ENCODE data around the gene CNNM2.
"Not testable (repeated sequence)": the region's sequence is repeated elsewhere in the genome, so short reads cannot be mapped to it uniquely, and the experiment has no call there.

Gene CNNM2

DNA sequence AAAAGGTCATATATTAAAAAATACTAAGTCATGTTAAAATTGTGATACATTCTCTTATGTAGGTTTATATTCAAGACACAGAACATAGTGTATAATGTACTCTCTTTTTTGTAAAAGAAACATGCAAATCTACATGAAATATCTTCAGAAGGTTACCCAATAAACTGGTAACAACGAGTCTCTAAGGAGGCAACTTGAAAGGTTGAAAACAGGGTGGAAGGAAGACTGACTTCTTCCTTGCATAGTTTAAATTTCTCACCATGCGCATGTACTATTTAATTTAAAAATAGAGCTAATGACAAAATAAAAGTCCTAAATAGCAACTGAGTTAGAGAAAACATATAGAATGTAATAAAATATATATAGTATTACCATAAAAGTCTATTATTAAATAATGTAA, 142.5 kb downstream of the CNNM2 start:
- no peak for DNase-seq (ENCODE audit: low read depth)
- TF ChIP-seq, protein P1, sequence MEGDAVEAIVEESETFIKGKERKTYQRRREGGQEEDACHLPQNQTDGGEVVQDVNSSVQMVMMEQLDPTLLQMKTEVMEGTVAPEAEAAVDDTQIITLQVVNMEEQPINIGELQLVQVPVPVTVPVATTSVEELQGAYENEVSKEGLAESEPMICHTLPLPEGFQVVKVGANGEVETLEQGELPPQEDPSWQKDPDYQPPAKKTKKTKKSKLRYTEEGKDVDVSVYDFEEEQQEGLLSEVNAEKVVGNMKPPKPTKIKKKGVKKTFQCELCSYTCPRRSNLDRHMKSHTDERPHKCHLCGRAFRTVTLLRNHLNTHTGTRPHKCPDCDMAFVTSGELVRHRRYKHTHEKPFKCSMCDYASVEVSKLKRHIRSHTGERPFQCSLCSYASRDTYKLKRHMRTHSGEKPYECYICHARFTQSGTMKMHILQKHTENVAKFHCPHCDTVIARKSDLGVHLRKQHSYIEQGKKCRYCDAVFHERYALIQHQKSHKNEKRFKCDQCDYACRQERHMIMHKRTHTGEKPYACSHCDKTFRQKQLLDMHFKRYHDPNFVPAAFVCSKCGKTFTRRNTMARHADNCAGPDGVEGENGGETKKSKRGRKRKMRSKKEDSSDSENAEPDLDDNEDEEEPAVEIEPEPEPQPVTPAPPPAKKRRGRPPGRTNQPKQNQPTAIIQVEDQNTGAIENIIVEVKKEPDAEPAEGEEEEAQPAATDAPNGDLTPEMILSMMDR (IDR thresholded peaks at IDR 0.05; ENCODE audit: control insufficient read depth, extremely low read depth, insufficient read depth), result no peak
- no peak overlapping the region for H3K4me3 ChIP-seq (ENCODE audit: low read depth, low read length)

DNA sequence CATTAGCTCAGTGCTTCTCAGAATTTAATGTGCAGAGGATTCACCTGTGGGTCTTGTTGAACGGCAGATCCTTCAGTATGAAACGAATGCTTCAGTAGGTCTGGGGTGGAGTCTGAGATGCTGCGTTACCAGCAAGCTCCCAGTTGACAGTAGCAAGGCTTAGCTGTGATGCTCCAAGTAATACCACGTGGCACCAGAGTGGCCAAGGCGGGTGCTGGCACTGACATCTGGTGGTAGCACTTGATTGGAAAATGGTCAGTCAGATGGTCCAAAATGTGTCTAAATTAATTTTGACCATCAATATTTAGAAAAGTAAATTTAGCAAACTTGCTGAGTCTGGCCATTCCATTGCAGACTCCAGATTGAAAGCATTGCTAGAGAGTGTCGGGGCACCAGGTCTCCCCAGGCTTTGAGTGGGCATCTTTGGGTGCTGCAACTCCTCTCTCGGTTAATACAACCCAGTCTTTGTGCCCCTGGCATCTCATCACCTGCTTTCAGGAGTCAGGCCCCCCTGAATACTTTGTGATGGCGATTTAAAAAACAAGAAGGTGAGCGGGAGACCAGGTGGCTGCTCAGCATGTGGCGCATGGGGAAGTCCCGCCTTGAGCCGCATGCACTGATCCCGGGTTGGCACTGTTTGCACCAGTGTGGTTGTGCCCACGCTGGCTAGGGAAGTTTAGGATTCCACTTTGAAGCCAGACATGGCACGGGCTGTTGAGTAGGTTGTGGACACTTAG, 144.9 kb downstream of the CNNM2 start:
- TF ChIP-seq, protein P1 (IDR thresholded peaks at IDR 0.05; ENCODE audit: control insufficient read depth, extremely low read depth, insufficient read depth), result peak; percentile 57
- no peak overlapping the region for H3K4me3 ChIP-seq (ENCODE audit: low read depth, low read length)
- peak; percentile 8 for DNase-seq (ENCODE audit: low read depth)

DNA sequence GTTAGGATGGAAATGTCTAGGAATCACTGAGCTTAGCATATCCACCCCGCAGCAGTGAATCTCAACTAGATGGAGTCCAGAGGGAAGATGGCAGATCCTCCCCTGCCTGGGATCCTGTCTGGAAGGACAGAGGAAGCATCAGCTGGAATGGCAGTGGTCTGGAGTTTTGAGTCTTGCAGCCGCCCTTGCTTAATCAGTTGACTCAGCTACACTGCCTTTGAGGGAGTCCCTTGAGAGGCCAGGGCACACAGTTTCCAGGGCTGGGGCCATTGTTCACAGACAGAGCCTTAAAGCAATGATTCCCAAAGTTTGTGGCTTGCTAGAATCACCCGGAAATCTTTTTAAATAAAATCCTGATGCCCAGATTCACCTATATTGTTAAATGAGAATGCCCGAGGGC, 146.9 kb downstream of the CNNM2 start:
- TF ChIP-seq, protein P1 (IDR thresholded peaks at IDR 0.05; ENCODE audit: control insufficient read depth, extremely low read depth, insufficient read depth), result no peak
- H3K4me3 ChIP-seq (ENCODE audit: low read depth, low read length), result no peak overlapping the region
- DNase-seq (ENCODE audit: low read depth), result no peak

DNA sequence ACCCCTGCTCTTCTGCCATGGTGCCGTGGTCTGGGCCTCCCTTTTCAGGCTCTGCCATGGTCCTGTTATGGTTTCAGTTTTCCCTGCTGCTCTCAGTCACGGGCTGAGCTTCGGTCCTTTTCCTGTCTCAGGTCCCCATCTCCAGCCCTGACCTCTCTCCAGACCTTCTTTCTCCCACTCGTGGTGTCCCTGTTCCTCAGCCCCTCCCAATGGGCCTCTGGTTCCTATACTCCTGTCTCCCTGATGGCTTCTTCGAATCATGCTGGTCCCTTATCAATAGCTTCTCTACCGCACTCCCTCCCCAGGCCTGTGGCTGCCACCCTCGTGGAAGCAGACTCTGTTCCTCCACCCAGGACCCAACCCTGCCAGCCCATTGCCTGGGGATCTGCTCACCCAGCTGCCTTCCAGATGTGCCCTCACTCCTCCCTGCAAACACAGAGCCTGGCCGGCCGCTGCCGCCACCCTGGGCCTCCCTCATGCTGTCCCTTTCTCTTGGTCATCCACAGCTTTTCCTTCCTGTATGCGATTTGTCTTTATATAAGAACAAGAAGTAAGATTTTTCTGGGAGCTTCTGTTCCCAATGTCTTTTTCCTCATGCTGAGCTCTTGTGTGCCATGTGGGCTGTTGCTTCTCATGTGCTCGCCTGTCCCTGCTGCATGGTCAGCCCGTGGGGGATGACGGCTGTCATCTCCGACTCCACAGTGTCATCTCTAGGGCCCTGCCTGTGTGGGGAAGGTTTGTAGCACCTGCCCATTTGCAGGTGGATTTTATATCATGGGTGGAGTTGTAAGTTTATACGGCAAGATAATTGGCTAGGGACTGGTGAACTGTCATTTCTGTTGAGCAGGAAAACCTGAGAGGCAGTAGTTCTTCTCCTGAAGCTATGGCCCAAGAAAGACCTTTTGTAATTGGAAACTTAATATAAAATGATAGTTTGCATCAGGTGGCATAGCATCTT, 148.3 kb downstream of the CNNM2 start:
- TF ChIP-seq, protein P1 (IDR thresholded peaks at IDR 0.05; ENCODE audit: control insufficient read depth, extremely low read depth, insufficient read depth), result no peak
- no peak overlapping the region for H3K4me3 ChIP-seq (ENCODE audit: low read depth, low read length)
- DNase-seq (ENCODE audit: low read depth), result no peak

DNA sequence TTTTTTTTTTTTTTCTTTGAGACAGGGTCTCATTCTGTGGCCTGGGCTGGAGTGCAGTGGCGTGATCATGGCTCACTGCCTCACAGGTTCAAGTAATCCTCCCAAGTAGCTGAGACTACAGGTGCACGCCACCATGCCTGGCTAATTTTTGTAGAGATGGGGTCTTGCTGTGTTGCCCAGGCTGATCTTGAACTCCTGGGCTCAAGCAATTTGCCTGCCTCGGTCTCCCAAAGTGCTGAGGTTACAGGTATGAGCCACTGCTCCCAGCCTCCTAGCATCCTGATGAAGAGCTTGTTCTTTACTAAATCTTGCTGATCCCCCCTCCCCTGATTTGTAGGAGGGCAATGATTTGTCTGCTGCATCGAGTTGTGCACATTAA, 149.0 kb downstream of the CNNM2 start:
- DNase-seq (ENCODE audit: low read depth); H3K4me3 ChIP-seq (ENCODE audit: low read depth, low read length): not testable (repeated sequence)

DNA sequence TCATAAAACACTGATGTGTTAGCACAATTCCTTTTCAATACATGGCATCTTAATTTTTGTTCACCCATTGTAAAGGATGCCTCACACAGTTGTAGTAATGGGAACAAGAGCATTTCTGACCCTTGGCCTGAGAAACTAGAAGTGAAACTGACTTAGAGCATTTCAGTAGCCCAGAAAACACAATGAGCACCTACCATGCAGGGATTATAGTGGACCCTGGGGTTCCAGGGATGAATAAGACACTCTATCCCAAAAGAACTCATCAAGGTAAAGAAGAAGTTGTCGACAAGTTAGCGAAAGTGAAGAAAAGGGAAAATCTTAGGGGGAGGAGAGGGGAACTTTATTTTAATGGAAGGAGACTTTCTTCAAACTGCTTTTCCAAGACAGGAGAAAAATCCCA, 149.4 kb downstream of the CNNM2 start:
- DNase-seq (ENCODE audit: low read depth), result no peak
- no peak overlapping the region for H3K4me3 ChIP-seq (ENCODE audit: low read depth, low read length)
- TF ChIP-seq, protein P1 (IDR thresholded peaks at IDR 0.05; ENCODE audit: control insufficient read depth, extremely low read depth, insufficient read depth), result no peak

DNA sequence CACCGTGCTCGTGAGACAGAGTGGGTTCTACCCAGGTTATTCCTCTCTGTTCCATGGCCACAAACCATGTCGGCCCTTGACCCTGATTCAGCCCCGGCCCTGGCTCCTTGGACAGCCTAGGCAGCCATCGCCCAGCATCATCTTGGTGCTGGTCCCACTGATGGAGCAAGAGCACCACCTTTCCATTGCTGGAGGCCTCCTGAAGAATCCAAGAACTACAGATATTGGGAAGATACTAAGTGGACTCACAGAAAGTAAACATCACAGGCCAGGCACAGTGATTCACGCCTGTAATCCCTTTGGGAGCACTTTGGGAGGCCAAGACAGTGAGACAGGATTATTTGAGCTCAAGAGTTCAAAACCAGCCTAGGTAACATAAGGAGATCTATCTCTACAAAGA, 149.9 kb downstream of the CNNM2 start:
- H3K4me3 ChIP-seq (ENCODE audit: low read depth, low read length), result no peak overlapping the region
- DNase-seq (ENCODE audit: low read depth), result no peak
- TF ChIP-seq, protein P1 (IDR thresholded peaks at IDR 0.05; ENCODE audit: control insufficient read depth, extremely low read depth, insufficient read depth), result 0 out of 2 replicates have a peak, but pooled peaks have one; percentile 7

All from LNCaP clone FGC (cell line).